Right cardiac atrium (tissue), 5 donors: ENCODE measurements around the gene SERINC5. TPM values are rescaled to one million over a fixed set of nuclear protein-coding genes. Genes with fewer than 3 reads are reported as not detected.
"Not testable (repeated sequence)": the region's sequence is repeated elsewhere in the genome, so short reads cannot be mapped to it uniquely, and the experiment has no call there.

ENCODE experiments used
- ATAC-seq, 2 donors: fragments of 200-7000 bp; cut with Tn5 transposase; one replicate each; pipeline versions ENCODE4 v1.8.0 to v1.9.1; 2020; ENCODE audit warnings: moderate library complexity in 2 of 2, mild to moderate bottlenecking in 1 of 2
- DNase-seq, 3 donors: peaks; one replicate each; pipeline ENCODE4 v3.0.0-alpha.2; 2020
- H3K27ac ChIP-seq: one replicate; pipeline ENCODE4 v1.5.1; 2013; ENCODE audit warnings: mild to moderate bottlenecking, low read length, control low read depth, moderate library complexity
- H3K27me3 ChIP-seq: one replicate; pipeline ENCODE4 v1.6.1; 2013; ENCODE audit not compliant: control insufficient read depth, insufficient read depth
- H3K4me1 ChIP-seq: one replicate; pipeline ENCODE4 v1.6.1; 2013; ENCODE audit warnings: low read length; ENCODE audit not compliant: control insufficient read depth, insufficient read depth
- H3K4me3 ChIP-seq: one replicate; pipeline ENCODE4 v1.5.1; 2013; ENCODE audit warnings: low read length, control low read depth
- H3K9me3 ChIP-seq: one replicate; pipeline ENCODE4 v1.6.1; 2013; ENCODE audit warnings: low read length; ENCODE audit not compliant: control insufficient read depth
- WGBS: extraction: QIAGEN DNeasy Blood & Tissue Kit; methylation state at CpG from one replicate; pipeline ENCODE4 v1.1.7; 2013; 5-methylcytosine and 5-hydroxymethylcytosine counted together
- intact Hi-C, 4 donors: fragments of 100-400 bp; cut with DNase I; formaldehyde crosslinking; loops; one replicate each; pipeline versions ENCODE4 v1.11.0 to v1.14.0; 2022 to 2023
- polyA plus RNA-seq: library from polyadenylated mRNA; stranded (reverse); fragments of 200-250 nt; gene quantifications from one replicate; pipeline ENCODE4 v1.2.3, GENCODE V29; 2013
- total RNA-seq, 4 donors: library from RNA; stranded (reverse); fragmentation: NEBNext Ultra II Directional; extraction: Animal tissue kit (Norgen Biotek cat#: 25700); gene quantifications; one replicate each; pipeline ENCODE4 v1.2.1, GENCODE V29; 2021
- donor health status: healthy with polysubstance abuse.
- donor health status: DM: no; HTN: yes; CAD: no.
- donor health status: DM: no; HTN: no; CAD: no.
- donor health status: DM: no; HTN: yes; CAD: no; lungs with severe emphysema.
- donor health status: DM: yes; HTN: yes; CAD: no.

The SERINC5 gene
- total and polyA plus RNA-seq, 5 donors = 3.5 to 13.4 (median 11.6) TPM

DNA sequence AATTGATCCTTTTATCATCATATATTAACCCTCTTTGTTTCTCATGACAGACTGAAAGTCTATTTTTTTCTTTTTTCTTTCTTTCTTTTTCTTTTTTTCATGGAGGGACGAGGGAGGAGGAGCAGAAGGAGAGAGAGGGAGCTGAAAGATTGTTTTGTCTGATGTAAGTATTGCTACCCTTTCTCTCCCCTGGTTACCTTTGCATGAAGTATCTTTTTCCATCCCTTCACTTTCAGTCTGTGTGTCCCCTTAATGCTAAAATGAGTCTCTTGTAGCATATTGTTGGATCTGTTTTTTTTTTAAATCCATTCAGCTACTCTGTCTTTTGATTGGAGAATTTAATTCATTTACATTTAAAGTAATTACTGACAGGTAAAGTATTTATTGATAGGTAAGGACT is 27.5 kb upstream of the SERINC5 start:
- Histone ChIP-seq H3K27ac (no peak overlapping the region), H3K9me3 (no peaks in the 10 kb centered on the region), H3K4me3 (no peak overlapping the region), H3K4me1 (no peaks in the 10 kb centered on the region), H3K27me3 (no peaks in the 10 kb centered on the region)
- DNase-seq (no peak), ATAC-seq (no peak)
- intact Hi-C loops = no loop called here
- WGBS = 44% methylated on average over 1 of the region's 1 CpG

DNA sequence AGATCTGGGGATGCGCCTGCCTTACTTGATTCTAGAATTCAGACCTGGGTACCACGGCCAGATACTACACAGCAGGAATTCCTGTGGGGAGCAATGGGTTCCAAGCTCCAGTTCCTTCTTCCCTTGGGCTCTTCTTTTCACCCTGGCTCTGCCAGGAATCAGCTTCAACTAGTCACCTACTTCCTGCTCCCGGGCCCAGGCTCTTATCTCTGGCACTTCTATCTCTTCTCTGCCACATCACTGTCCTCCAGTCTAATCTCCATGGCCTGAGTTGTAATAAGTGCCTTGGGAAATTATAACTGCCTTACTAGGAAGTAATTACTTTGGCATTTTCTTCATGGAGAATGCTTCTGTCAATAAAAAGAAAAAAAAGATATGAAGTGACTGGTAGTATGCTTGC is 26.2 kb upstream of the SERINC5 start:
- intact Hi-C loops = no loop called here
- ATAC-seq = peak; percentile 34 to 68

GRCh38 chr5:80277191-80277590 is 21.3 kb upstream of the SERINC5 start:
- no peak for DNase-seq
- ATAC-seq = no peak
- 48% methylated on average over 2 of the region's 2 CpGs for WGBS
- Histone ChIP-seq H3K4me1 (no peaks in the 10 kb centered on the region), H3K9me3 (no peaks in the 10 kb centered on the region), H3K27ac (no peak overlapping the region), H3K27me3 (no peaks in the 10 kb centered on the region), H3K4me3 (no peak overlapping the region)
- intact Hi-C loops = loop anchor here (5.0 to 10.0 kb wide), 3 partner anchors 172 to 185 kb away; no protein-coding TSS in a partner anchor

More for the DNA sequence above, 26.2 kb upstream of the SERINC5 start:
- H3K27ac ChIP-seq = no peak overlapping the region
- no peaks in the 10 kb centered on the region for H3K9me3 ChIP-seq
- 46% methylated on average over 3 of the region's 3 CpGs for WGBS
- no peak for DNase-seq
- H3K27me3 ChIP-seq = no peaks in the 10 kb centered on the region
- no peak overlapping the region for H3K4me3 ChIP-seq
- no peaks in the 10 kb centered on the region for H3K4me1 ChIP-seq

DNA sequence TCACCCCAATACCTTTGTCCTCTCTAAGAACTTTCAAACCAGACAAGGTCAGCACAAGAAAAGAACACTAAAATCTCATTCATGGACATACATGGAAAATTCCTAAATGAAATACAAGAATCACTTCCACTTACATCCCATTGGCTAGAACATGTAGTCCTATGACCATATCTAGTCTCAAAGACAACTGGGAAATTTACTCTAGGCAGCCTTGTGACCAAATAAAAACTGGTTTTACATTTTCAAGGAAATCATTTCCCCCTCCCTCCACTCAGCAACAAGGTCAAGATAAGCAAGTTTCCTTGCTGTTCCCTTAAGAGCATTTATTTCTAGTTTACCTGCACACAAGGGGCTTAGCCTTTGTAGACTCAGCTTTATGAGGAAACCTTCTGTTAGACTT is 20.3 kb upstream of the SERINC5 start:
- H3K4me1 ChIP-seq = no peaks in the 10 kb centered on the region
- H3K27ac ChIP-seq = no peak overlapping the region
- H3K27me3 ChIP-seq = no peaks in the 10 kb centered on the region
- intact Hi-C loops = loop anchor here (5.0 to 10.0 kb wide), 3 partner anchors 171 to 184 kb away; no protein-coding TSS in a partner anchor
- no peaks in the 10 kb centered on the region for H3K9me3 ChIP-seq
- ATAC-seq (no peak), DNase-seq (no peak)
- H3K4me3 ChIP-seq = no peak overlapping the region

DNA sequence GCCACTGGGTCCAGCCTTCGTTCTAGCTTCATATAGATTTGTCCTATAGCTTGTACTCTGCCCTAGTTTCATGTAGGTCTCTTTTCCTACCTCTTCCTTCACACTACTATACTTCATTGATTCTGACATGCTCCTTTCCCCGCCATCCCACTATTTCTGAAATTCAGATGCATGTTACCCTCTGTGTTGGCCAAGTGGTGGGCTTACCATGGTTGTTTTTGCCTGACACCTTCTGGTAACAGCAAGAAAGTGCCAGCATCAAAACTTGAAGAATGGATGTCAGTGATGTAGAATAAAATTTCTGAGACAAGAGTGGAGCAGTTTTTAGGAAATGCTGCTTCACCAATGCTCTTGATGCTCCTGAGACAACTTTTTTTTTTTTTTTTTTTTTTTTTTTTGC is 19.5 kb upstream of the SERINC5 start:
- intact Hi-C loops = loop anchor here (5.0 to 10.0 kb wide), 3 partner anchors 171 to 183 kb away; no protein-coding TSS in a partner anchor
- DNase-seq = no peak
- H3K4me1 ChIP-seq = no peaks in the 10 kb centered on the region
- ATAC-seq = peak in 1 of 2 donors; percentile 59
- WGBS = 72% methylated on average over 2 of the region's 2 CpGs
- no peaks in the 10 kb centered on the region for H3K9me3 ChIP-seq
- no peak overlapping the region for H3K27ac ChIP-seq
- H3K4me3 ChIP-seq = no peak overlapping the region
- H3K27me3 ChIP-seq = no peaks in the 10 kb centered on the region

GRCh38 chr5:80270543-80270942 is 14.7 kb upstream of the SERINC5 start:
- H3K9me3 ChIP-seq, H3K4me3 ChIP-seq, H3K4me1 ChIP-seq, H3K27me3 ChIP-seq, ATAC-seq, H3K27ac ChIP-seq, DNase-seq: not testable (repeated sequence)
- 75% methylated on average over 2 of the region's 2 CpGs for WGBS
- intact Hi-C loops = loop anchor here in 3 of 4 donors (10.0 kb wide), 2 partner anchors 166 to 176 kb away; no protein-coding TSS in a partner anchor

DNA sequence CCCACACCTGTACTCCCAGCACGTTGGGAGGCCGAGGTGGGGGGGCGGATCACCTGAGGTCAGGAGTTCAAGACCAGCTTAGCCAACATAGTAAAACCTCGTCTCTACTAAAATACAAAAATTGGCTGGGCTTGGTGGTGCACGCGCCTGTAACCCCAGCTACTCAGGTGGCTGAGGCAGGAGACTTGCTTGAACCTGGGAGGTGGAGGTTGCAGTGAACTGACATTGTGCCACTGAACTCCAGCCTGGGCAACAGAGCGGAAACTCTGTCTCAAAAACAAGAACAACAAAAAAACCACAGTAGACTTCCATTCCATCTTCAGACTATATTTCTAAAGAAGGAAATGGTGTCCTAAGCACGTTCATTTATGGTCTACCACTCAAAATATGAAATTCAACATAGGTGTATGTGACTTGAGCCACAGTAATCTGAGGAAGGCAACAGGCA is 14.2 kb upstream of the SERINC5 start:
- no peak for DNase-seq
- Histone ChIP-seq H3K4me3 (no peak overlapping the region), H3K4me1 (no peaks in the 10 kb centered on the region), H3K27me3 (no peaks in the 10 kb centered on the region), H3K9me3 (no peaks in the 10 kb centered on the region), H3K27ac (no peak overlapping the region)
- no peak for ATAC-seq
- 90% methylated on average over 8 of the region's 8 CpGs for WGBS
- intact Hi-C loops = loop anchor here in 3 of 4 donors (10.0 kb wide), 2 partner anchors 165 to 175 kb away; no protein-coding TSS in a partner anchor

GRCh38 chr5:80268916-80269315 is 13.1 kb upstream of the SERINC5 start:
- Histone ChIP-seq H3K27me3 (no peaks in the 10 kb centered on the region), H3K4me3 (no peak overlapping the region), H3K27ac (no peak overlapping the region), H3K4me1 (no peaks in the 10 kb centered on the region), H3K9me3 (no peaks in the 10 kb centered on the region)
- 60% methylated on average over 5 of the region's 5 CpGs for WGBS
- DNase-seq = no peak
- no peak for ATAC-seq
- intact Hi-C loops = no loop called here

- WGBS = 67% methylated on average over 2 of the region's 2 CpGs
Observed at GRCh38 chr5:80266566-80266965, 10.7 kb upstream of the SERINC5 start.

GRCh38 chr5:80260461-80260860 is 4.6 kb upstream of the SERINC5 start:
- no peak overlapping the region for H3K4me3 ChIP-seq
- no peaks in the 10 kb centered on the region for H3K9me3 ChIP-seq
- intact Hi-C loops = no loop called here
- no peak for DNase-seq
- 91% methylated on average over 1 of the region's 1 CpG for WGBS
- no peaks in the 10 kb centered on the region for H3K4me1 ChIP-seq
- H3K27ac ChIP-seq = no peak overlapping the region
- no peaks in the 10 kb centered on the region for H3K27me3 ChIP-seq
- ATAC-seq = no peak

More at GRCh38 chr5:80266566-80266965, 10.7 kb upstream of the SERINC5 start:
- no peak for DNase-seq
- intact Hi-C loops = no loop called here
- Histone ChIP-seq H3K9me3 (no peaks in the 10 kb centered on the region), H3K4me1 (no peaks in the 10 kb centered on the region), H3K4me3 (no peak overlapping the region), H3K27me3 (no peaks in the 10 kb centered on the region), H3K27ac (no peak overlapping the region)
- ATAC-seq = no peak

DNA sequence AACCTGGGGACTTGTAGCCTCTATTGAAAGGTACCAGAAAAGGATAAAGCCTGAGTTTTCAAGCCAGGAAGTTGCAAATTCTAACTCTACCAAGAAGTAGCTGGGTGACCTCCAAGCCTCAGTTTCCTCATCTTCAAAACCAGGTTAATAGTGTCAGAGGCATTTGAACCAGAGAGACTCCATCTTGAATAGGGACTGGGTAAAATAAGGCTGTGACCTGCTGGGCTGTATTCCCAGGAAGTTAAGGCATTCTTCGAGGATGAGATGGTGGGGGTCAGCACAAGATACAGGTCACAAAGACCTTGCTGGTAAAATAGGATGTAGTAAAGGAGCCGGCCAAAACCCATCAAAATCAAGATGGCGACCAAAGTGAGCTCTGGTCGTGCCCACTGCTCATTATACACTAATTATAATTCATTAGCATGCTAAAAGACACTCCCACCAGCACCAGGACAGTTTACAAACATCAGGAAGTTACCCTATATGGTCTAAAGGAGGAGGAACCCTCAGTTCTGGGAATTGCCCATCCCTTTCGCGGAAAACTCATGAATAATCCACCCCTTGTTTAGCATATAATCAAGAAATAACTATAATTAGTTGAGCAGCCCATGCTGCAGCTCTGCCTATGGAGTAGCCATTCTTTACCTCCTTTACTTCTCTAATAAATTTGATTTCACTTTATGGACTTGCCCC is 3.8 kb upstream of the SERINC5 start:
- no peak overlapping the region for H3K27ac ChIP-seq
- intact Hi-C loops = loop anchor here in 3 of 4 donors (10.0 kb wide), 1 partner anchor 65 kb away; no protein-coding TSS in a partner anchor
- H3K9me3 ChIP-seq = no peaks in the 10 kb centered on the region
- no peaks in the 10 kb centered on the region for H3K4me1 ChIP-seq
- no peak overlapping the region for H3K4me3 ChIP-seq
- ATAC-seq = no peak
- no peak for DNase-seq
- H3K27me3 ChIP-seq = no peaks in the 10 kb centered on the region
- WGBS = 94% methylated on average over 6 of the region's 6 CpGs
